GM18498 (cell line): ENCODE results near the gene TSPAN16.
A peak's percentile ranks its signal among the peaks of the same experiment; 100 is the strongest.

Source experiments
- ATAC-seq: cut with Tn5 transposase; IDR thresholded peaks from one replicate; pipeline ENCODE4 v1.9.1; 2021; ENCODE audit warnings: mild to moderate bottlenecking, moderate library complexity; ENCODE audit not compliant: unreplicated experiment

Gene TSPAN16

DNA sequence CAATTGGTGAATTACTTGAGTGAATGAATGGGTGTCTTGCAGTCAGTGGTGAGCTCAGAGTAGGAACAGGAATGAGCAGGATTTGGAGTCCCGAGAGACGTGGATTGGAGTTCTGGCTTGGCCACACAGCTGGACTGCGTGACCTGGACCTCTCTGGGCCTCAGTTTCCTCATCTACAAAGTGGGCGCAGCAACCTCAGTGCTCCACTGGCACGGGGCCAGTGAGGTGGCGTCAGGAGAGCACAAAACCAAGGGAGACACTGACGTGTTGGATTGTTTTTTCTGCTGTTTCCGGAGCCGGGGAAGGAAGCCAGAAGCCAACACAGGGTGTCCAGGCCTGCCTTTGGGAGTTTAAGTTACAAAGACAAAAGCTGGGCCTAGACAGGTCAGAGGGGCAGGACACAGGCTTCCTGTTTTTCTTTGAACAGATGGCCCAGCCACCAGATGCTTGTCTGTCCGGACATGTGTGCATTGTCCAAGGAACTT, 27.1 kb upstream of the TSPAN16 start:
- ATAC-seq = no peak

DNA sequence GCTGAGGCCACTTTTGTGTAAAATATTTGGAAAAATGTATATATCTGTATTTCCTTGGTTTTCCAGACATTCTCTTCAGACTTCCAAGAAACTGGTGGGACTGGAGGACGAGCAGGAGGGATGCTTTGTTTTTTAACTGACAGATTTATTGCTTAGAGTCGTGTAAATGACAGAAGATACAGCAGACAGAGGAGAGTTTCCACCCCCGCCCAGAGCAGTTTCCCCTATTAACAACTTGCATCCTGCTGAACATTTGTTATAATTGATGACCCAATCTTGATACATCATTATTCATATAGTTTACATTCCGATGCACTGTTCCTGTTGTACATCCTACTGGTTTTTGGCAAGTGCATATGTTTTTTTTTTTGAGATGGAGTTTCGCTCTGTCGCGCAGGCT, 26.6 kb upstream of the TSPAN16 start:
- ATAC-seq = no peak

DNA sequence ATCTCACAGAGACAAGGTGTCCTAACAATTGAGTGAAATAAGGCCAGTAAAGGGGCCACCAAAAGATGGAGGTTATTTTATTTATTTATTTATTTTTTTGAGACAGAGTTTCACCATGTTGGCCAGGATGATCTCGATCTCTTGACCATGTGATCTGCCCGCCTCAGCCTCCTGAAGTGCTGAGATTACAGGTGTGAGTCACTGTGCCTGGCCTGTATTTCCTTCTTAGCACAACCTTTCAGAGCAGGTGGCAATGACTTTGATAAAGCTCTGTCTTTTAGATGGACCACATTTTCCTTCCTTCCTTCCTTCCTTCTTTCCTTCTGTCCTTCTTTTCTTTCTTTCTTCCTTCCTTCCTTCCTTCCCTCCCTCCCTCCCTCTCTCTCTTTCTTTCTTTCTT, 22.7 kb upstream of the TSPAN16 start:
- ATAC-seq = no peak

DNA sequence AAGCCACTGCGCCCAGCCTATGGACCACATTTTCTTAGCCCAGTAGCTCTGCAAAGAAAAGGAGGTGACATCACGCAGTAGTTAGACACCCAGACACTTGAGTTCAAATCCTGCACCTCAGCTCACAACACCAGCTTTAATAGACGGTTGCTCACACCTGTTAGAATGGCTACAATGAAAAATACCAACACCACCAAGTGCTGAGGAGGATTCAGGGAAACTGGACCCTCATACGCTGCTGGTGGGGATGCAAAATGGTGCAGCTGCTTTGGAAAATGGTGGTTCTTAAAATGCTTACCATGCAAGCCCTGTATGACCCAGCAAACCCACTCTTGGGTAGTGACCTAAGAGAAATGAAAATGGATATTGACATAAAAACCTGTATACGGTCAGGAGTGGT, 22.0 kb upstream of the TSPAN16 start:
- no peak for ATAC-seq

DNA sequence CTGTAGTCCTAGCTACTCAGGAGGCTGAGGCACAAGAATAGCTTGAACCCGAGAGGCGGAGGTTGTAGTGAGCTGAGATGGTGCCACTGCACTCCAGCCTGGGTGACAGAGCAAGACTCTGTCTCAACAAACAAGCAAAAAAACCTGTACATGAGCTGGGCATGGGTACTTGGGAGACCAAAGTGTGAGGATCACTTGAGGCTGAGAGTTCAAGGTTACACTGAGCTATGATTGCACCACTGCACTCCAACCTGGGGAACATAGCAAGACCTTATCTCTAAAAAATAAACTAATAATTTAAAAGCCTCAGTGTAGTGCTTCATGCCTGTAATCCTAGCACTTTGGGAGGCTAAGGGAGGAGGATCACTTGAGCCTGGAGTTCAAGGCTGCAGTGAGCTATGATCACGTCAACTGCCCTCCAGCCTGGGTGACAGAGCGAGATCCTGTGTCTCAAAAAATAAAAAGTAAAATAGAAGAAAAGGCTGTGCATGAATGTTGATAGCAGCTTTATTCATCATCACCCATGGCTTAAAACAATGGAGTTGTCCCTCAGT, 21.4 kb upstream of the TSPAN16 start:
- ATAC-seq = no peak

DNA sequence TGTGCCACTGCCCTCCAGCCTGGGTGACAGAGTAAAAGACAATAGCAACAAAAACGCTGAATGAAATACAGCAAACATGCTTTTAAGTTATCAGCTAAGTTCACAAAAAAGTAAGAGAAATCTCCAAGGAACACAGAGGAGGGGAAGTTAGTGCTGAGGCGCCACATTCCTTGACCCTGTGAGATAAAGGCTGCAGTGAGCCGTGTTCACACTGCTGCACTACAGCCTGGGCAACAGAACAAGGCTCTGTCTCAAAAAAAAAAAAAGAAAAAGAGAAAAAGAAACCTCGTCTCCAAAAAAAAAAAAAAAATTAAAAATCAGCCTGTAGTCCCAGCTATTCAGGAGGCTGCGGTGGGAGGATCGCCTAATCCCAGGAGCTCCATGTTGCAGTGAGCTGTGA, 17.3 kb upstream of the TSPAN16 start:
- no peak for ATAC-seq

DNA sequence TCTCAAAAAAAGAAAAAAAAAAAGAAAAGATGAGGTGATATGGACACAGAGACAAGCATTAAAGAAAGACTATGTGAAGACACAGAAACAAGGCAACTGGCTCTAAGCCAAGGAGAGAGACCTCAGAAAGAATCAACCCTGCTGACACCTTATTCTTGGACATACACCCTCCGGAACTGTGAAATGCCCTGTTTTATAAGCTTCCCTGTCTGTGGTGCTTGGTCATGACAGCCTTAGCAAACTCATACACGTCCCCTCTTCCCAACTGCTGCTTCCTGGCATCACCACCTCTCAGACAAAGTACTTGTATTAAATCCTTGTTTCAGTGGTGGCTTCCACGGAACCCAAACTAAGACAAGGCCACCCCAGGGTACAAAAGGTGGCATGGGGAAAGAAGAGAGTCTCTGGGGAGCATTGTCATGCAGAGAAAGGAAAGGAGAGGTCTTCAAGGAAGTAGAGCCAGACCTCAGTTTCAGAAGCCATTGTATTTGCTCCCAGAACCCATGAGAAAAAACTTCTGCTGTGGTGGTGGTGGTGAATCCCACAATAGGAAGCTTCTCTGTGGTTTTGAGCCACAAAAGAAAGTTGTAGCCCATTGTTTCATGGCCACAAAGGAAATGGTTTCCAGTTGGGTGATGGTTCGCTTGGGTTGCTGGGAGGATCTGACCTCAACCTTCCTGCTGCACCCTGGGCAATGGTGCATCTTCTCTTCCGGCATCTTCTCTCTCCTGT, 16.3 kb upstream of the TSPAN16 start:
- no peak for ATAC-seq

DNA sequence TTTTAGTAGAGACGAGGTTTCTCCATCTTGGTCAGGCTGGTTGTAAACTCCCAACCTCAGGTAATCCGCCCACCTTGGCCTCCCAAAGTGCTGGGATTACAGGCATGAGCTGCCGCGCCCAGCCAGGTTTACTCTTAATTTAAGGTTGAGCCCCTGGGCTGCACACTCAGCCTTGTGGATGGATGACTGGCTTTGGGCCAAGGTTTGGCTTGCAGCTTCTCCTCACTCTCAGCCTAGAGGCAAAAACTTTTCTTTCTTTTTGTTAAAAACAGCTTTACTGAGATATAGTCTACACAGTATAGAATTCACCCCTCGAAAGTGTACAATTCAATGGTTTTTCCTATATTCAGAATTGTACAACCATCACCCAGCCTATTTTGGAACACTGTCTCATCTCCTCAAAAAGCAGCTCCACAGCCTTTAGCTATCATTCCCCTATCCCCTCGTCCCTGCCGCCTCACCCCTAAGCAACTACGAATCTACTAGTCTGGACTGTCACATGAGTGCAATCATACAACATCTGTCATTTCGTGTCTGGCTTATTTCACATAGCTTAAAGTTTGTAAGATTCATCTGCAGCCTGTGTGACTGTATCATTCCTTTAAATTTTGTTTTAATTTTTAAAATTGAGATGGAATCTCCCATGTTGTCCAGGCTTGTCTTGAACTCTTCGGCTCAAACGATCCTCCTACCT, 14.5 kb upstream of the TSPAN16 start:
- no peak for ATAC-seq

DNA sequence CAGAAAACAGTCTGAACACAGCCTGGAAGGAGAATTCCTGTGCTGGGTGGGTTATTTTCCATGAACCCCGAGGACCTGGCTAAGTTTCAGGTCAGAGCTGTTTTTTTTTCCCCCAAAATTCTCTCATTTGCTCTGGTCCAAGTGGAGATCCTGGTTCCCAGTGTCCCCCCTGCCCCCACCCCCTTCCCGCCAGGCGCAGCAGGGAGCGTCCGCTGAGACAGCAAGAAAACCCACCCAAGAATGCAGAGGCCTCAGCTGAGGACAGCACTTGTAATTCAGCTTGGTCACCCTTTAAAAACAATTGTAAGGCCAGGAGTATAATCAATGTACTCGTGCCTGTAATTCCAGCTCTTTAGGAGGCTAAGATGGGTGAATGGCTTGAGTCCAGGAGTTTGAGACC, 11.4 kb upstream of the TSPAN16 start:
- no peak for ATAC-seq

DNA sequence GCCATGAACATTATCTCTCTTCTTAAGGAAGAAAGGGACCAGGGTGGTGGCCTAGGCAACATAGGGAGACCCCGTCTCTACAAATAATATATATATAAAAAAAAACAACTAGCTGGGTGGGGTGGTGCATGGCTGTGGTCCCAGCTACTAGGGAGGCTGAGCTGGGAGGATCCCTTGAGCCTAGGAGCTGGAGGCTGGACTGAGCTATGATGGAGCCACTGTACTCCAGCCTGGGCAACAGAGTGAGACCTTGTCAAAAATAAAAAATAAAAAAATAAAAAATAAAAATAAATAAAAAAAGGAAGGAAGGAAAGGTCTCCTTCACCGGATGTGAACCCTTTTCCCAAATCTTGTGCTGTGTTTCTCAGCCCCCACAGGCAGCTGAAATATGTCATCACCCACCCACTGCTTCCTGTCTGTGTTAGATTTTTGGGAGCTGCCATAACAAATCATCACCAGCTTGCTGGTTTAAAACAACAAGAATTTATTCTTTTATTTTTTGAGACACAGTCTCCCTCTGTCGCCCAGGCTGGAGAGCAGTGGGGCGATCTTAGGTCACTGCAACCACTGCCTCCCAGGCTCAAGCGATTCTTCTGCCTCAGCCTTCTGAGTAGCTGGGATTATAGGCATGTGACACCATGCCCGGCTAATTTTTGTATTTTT, 9.5 kb upstream of the TSPAN16 start:
- no peak for ATAC-seq

DNA sequence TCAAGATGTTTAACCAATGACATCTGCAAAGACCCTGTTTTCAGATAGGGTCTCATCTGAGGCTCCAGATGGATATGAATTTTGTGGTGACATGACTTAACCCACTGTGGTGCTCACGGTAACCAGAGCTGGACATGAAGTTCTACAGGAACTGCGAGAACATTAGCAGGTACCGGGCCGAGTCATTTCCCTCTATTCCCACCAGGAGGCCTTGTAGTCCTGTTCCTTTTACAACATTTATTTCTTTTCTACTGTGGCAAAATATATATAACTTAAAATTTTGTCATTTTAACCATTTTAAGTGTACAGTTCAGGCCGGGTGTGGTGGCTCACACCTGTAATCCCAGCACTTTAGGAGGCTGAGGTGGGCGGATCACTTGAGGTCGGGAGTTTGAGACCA, 7.6 kb upstream of the TSPAN16 start:
- no peak for ATAC-seq

DNA sequence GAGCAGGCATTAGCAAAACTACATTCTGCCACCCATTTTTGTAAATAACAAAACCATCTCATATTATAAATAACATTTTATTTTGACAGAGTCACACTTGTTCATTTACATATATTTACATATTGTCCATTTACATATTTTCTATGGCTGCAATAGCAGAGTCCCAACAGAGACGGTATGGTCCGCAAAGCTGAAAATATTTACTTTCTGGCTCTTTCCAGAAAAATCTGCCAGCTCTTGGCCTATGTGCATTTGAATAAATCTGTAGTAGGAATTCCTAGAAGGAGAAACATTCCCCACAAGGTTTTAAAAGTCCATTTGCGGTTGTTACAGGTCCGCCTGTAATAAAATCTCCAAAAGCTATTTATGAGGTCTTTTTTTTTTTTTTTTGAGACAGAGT, 5.7 kb upstream of the TSPAN16 start:
- ATAC-seq = no peak

DNA sequence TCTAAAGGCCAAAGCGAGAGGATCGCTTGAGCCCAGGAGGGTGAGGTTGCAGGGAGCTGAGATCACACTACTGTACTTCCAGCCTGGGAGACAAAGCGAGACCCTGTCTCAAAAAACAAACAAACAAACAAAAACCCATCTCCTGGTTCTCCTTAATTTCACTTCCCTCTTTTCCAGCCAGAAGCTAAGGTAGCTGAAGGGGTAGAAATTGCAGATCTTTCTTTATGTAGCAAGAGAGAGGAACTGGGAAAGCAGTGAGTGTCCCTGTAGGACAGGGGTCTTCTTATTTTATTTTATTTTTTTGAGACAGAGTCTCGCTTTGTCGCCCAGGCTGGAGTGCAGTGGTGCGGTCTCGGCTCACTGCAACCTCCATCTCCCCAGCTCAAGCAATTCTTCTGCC, 4.5 kb upstream of the TSPAN16 start:
- no peak for ATAC-seq

DNA sequence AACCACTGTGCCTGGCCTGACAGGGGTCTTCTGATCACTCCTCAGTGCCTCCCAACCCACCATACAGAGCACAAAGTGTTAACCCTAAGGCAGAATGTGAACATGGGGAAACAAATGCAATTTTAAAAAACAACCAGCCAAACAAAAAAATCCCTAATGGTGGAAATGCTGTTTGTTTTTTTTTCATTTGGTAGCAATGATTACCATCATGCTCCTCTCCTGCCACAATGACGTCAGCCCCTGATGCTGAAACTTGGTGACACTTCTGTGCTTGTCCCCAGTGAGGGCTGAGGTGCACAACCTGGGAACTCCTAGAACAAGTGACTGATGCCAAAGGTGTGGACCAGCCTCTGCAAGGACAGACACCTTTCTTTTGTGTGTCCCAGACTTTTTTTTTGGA, 4.0 kb upstream of the TSPAN16 start:
- ATAC-seq = no peak

DNA sequence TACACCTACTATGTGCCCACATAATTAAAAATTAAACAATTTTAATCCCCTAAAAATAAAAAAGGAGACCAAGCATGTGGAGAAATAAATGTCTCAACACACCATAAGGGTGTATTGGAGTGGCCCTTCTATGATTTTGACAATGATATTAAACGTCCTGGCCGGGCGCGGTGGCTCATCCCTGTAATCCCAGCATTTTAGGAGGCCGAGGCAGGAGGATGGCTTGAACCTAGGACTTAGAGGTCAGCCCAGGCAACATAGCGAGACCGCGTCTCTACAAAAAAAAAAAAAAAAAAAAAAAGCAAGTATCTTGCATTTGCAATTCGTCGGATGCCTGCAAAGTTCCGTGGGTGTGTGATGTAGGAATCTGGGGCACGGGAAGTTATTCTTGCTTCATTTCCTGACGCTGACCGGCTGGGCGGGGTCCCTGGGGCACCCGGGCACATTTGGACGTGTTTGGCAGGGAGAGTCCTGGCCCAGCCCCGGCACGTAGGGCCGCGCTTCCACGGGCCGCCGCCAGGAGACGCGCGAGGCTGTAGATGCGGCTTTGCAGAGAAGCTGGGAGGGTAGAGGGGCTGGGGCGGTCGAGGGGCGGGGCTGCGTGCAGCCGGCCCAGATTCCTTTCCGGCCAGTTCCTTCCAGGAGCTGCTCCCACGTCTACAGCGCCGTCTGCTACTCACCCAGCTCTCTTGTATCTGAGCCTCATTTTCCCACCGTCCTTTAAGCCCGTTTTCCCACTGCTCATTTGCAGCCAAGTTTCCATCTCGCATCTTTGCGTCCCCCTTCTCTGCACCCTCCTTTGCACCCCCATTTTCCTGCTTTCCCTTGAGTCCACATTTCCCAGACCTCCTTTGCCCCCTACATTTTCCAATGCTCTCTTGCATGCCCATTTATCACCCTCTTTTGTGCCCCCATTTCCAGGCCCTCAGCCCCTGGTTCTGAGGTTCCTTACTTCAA, 2.2 kb upstream of the TSPAN16 start:
- ATAC-seq = peak; percentile 68

DNA sequence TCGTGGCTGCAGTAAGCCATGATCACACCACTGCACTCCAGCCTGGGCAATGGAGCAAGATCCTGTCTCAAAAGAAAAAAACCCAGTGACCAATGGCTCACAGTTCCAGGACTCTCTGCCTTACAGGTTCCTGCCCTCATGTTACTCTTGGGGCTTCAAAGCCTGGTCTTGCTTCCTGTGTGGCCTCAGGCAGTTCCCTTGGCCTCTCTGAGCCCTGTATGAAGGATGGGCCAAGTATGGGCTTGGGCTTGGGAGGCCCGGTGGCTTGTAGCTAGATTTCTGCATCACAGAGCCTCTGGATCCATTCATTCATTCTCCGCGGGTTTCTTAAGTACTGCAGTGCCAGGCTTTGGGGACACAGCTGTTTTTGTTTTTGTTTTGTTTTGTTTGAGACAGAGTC, 780 bp upstream of the TSPAN16 start:
- ATAC-seq = no peak

DNA sequence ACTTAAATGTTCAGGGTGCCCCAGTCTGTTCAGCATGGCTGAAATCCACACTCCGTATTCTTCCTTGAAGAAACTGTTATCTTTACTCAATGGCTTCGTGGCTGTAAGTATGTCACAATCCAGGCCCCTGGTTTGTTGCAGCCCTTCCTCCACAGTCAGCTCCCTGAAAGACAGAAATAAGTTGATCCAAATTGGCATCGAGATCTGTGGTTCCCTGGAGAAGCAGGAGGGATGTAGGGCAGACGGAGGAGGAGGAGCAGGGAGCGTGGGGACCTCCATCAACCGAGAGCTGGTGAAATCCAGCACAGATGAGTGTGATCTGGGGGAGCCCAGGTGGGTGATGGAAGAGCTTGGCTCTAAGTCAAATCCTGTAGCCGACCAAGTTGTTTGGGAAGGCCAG, 304 bp downstream of the TSPAN16 start:
- no peak for ATAC-seq

DNA sequence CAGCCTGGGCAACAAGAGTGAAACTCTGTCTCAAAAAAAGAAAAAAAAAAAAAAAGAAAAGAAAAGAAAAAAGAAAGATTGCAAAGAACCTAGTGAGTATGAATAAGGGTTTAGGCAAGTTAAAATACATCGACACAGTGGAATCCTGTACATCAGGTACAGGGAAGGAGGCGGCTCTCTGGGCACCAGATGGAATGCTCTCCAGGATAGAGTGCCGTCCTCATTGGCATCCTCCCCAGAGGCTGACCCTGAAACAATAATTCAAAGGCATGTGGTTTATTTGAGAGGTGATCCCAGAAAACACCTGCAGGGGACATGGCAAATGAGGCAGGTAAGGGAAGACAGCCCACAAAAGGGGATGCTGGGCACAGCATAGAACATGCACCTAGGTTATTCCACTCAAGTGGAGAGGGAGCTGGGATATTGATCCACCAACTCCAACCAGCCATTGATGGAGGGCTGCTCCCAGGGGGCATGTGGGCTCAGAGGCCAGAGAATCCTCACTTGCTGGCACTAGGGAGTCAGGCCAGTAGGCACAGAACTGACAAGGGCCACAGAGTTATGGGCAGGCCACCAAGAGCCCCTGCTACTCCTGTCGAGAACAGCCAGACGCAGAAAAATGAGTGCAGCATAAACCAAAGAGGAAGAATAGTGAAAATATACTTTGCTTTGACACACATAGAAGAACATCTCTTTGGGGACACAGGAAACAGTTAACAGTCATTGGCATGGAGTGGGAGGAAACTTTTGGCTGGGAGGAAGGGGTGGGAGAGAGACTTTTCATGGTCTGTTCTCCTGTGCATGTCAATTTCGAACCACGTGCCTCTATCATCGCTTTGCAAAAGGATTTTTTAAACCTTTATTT, 4.2 kb downstream of the TSPAN16 start:
- ATAC-seq = no peak

DNA sequence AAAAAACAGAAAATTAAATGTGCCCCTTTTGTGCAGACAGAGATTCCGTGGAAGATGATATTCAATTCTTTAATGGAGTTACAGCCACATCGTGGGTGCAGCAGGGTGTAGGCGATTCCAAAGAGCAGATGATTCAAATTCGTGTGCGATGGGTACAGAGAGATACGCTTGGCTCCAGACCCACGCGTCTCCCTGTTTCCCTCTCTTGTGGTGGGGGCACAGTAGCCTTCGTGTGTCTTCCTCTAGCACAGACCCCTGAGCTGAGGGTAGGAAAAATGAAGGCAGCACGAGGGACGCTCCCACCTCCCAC, 4.8 kb downstream of the TSPAN16 start:
- no peak for ATAC-seq

DNA sequence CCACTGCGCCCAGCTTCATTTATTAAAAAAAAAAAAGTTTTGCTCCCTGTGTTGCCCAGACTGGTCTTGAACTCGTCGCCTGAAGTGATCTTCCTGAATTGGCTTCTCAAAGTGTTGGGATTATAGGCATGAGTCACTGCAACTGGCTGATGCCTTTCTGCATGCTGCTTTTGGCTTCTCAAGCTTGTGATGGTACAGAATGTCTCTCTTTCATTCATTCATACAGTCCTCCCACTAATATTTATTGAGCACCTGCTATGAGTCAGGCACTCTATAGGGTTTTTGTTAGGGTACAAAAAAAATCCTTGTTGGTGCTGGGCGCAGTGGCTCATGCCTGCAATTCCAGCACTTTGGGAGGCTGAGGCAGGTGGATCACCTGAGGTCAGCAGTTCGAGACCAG, 9.0 kb downstream of the TSPAN16 start:
- no peak for ATAC-seq
